Osteocyte (in vitro differentiated cells): ENCODE measurements around the gene IL1RAPL2. TPM values are rescaled to one million over a fixed set of nuclear protein-coding genes. Genes with fewer than 3 reads are reported as not detected.

ENCODE experiments used
- DNase-seq: peaks from one replicate; pipeline ENCODE4 v3.0.0; 2021; ENCODE audit warnings: mixed read lengths; ENCODE audit not compliant: unreplicated experiment; ENCODE audit errors: extremely low spot score
- H3K27ac Mint-ChIP-seq: one replicate; pipeline ENCODE4 v1.8.0; 2021; ENCODE audit warnings: mild to moderate bottlenecking, mixed read lengths; ENCODE audit not compliant: unreplicated experiment
- H3K27me3 Mint-ChIP-seq: one replicate; pipeline ENCODE4 v1.8.0; 2021; ENCODE audit warnings: mixed read lengths; ENCODE audit not compliant: unreplicated experiment
- H3K36me3 Mint-ChIP-seq: one replicate; pipeline ENCODE4 v1.8.0; 2021; ENCODE audit warnings: mixed read lengths; ENCODE audit not compliant: unreplicated experiment
- H3K4me1 Mint-ChIP-seq: one replicate; pipeline ENCODE4 v1.8.0; 2021; ENCODE audit warnings: mixed read lengths; ENCODE audit not compliant: unreplicated experiment
- H3K4me3 Mint-ChIP-seq: one replicate; pipeline ENCODE4 v1.8.0; 2021; ENCODE audit warnings: mild to moderate bottlenecking, moderate library complexity, mixed read lengths; ENCODE audit not compliant: unreplicated experiment
- H3K9me3 Mint-ChIP-seq: one replicate; pipeline ENCODE4 v1.8.0; 2021; ENCODE audit warnings: mixed read lengths; ENCODE audit not compliant: unreplicated experiment
- CTCF ChIP-seq: fragments of 200-600 bp; sonication (generic); IDR thresholded peaks from 2 replicates; pipeline ENCODE4 v1.5.0; 2021; ENCODE audit warnings: antibody characterized with exemption, mild to moderate bottlenecking, moderate library complexity
- total RNA-seq: library from RNA; stranded (reverse); gene quantifications from 2 replicates; pipeline ENCODE4 v1.2.1, GENCODE V29; 2021

The IL1RAPL2 gene
- total RNA-seq, 1 donor from 2014 or later, result not detected

GRCh38 chrX:105609530-105609929 is 1043.5 kb downstream of the IL1RAPL2 start:
- no peak for TF ChIP-seq CTCF
- DNase-seq, result no peak
- Mint-ChIP-seq H3K36me3 (no peaks in the 10 kb centered on the region), H3K27me3 (no peaks in the 10 kb centered on the region), H3K4me3 (no peak overlapping the region), H3K4me1 (no peaks in the 10 kb centered on the region), H3K27ac (no peak overlapping the region), H3K9me3 (peaks cover 16% of the 10 kb centered on the region)

- no peaks in the 10 kb centered on the region for H3K4me1 Mint-ChIP-seq
- H3K4me3 Mint-ChIP-seq, result no peak overlapping the region
- TF ChIP-seq CTCF, result no peak
- no peak for DNase-seq
- H3K9me3 Mint-ChIP-seq, result peaks cover 10% of the 10 kb centered on the region
- no peaks in the 10 kb centered on the region for H3K36me3 Mint-ChIP-seq
- H3K27me3 Mint-ChIP-seq, result no peaks in the 10 kb centered on the region
- H3K27ac Mint-ChIP-seq, result no peak overlapping the region
Measured at GRCh38 chrX:105610411-105610810, 1044.4 kb downstream of the IL1RAPL2 start.

- H3K27ac Mint-ChIP-seq, result no peak overlapping the region
- no peaks in the 10 kb centered on the region for H3K27me3 Mint-ChIP-seq
- no peak for TF ChIP-seq CTCF
- no peaks in the 10 kb centered on the region for H3K36me3 Mint-ChIP-seq
- no peak overlapping the region for H3K4me3 Mint-ChIP-seq
- H3K9me3 Mint-ChIP-seq, result peaks cover 10% of the 10 kb centered on the region
- DNase-seq, result no peak
- no peaks in the 10 kb centered on the region for H3K4me1 Mint-ChIP-seq
Measured at GRCh38 chrX:105618393-105619101, 1052.5 kb downstream of the IL1RAPL2 start.

- no peaks in the 10 kb centered on the region for H3K36me3 Mint-ChIP-seq
- H3K4me1 Mint-ChIP-seq, result peaks cover 14% of the 10 kb centered on the region
- no peak overlapping the region for H3K27ac Mint-ChIP-seq
- no peak for TF ChIP-seq CTCF
- H3K9me3 Mint-ChIP-seq, result peaks cover 15% of the 10 kb centered on the region
- no peak for DNase-seq
- H3K4me3 Mint-ChIP-seq, result no peak overlapping the region
- H3K27me3 Mint-ChIP-seq, result no peaks in the 10 kb centered on the region
Measured at GRCh38 chrX:105634180-105634579, 1068.2 kb downstream of the IL1RAPL2 start.

GRCh38 chrX:105635794-105636193 is 1069.8 kb downstream of the IL1RAPL2 start:
- DNase-seq, result no peak
- Mint-ChIP-seq H3K4me3 (no peak overlapping the region), H3K4me1 (peaks cover 11% of the 10 kb centered on the region), H3K9me3 (peaks cover 16% of the 10 kb centered on the region), H3K27me3 (no peaks in the 10 kb centered on the region), H3K27ac (no peak overlapping the region), H3K36me3 (no peaks in the 10 kb centered on the region)
- TF ChIP-seq CTCF, result no peak
